ENCODE data around the gene LCORL. TPM values are rescaled to one million over a fixed set of nuclear protein-coding genes. Genes with fewer than 3 reads are reported as not detected.

LCORL gene
- total RNA-seq, 1 experiment from 2014 or later = 18.0 TPM

DNA sequence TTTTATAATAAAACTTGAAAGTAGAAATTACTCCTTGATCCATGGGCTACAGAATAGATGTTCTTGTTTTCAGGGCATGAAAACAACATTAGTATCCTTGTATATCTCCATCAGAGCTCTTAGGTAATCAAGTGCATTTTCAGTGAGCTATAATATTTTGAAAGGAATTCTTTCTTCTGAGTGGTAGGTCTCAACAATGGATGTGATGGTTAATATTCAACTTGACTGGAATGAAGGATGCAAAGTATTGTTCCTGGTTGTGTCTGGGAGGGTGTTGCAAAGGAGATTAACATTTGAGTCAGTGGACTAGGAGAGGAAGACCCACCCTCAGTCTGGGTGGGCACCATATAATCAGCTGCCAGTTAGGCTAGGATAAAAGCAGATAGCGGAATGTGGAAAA lies 100.1 kb downstream of the LCORL start:
- no peak overlapping the region for H2AFZ ChIP-seq (ENCODE audit: low read depth, low read length, poor library complexity, severe bottlenecking)
- no peaks in the 10 kb centered on the region for H4K20me1 ChIP-seq (ENCODE audit: insufficient read depth)
- H3K9me3 ChIP-seq (ENCODE audit: control insufficient read depth in 1 of 2, insufficient read depth in 1 of 2, low read depth in 1 of 2, low read length in 2 of 2) = no peaks in the 10 kb centered on the region
- DNase-seq (ENCODE audit: low read depth, low spot score) (no peak), ATAC-seq (no peak)
- no peak overlapping the region for H3K4me2 ChIP-seq (ENCODE audit: low read length)
- no peak overlapping the region for H3K9ac ChIP-seq (ENCODE audit: low read length)
- TF ChIP-seq, protein P1, sequence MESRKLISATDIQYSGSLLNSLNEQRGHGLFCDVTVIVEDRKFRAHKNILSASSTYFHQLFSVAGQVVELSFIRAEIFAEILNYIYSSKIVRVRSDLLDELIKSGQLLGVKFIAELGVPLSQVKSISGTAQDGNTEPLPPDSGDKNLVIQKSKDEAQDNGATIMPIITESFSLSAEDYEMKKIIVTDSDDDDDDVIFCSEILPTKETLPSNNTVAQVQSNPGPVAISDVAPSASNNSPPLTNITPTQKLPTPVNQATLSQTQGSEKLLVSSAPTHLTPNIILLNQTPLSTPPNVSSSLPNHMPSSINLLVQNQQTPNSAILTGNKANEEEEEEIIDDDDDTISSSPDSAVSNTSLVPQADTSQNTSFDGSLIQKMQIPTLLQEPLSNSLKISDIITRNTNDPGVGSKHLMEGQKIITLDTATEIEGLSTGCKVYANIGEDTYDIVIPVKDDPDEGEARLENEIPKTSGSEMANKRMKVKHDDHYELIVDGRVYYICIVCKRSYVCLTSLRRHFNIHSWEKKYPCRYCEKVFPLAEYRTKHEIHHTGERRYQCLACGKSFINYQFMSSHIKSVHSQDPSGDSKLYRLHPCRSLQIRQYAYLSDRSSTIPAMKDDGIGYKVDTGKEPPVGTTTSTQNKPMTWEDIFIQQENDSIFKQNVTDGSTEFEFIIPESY (IDR thresholded peaks at IDR 0.05; ENCODE audit: extremely low read depth, insufficient replicate concordance, low read length) = no peak
- TF ChIP-seq ELF1 (IDR thresholded peaks at IDR 0.05; ENCODE audit: borderline replicate concordance, low read depth) (no peak), CEBPB (IDR thresholded peaks at IDR 0.05; ENCODE audit: low read depth) (no peak), EZH2phosphoT487 (IDR thresholded peaks at IDR 0.05; ENCODE audit: borderline replicate concordance) (no peak), EGR1 (IDR thresholded peaks at IDR 0.05; ENCODE audit: low read depth) (no peak), TCF7L2 (IDR thresholded peaks at IDR 0.05; ENCODE audit: borderline replicate concordance, extremely low read depth, insufficient read depth, insufficient read length) (no peak), RAD21 (IDR thresholded peaks at IDR 0.05; ENCODE audit: low read depth) (no peak), POLR2A (IDR thresholded peaks at IDR 0.05; ENCODE audit: borderline replicate concordance, extremely low read depth, insufficient read depth, insufficient read length) (no peak), SIN3A (IDR thresholded peaks at IDR 0.05; ENCODE audit: low read depth) (no peak), ZNF274 (IDR thresholded peaks at IDR 0.05; ENCODE audit: low read depth, low read length) (no peak), ZFX (IDR thresholded peaks at IDR 0.05) (no peak), CBX3 (IDR thresholded peaks at IDR 0.05; ENCODE audit: low read depth) (no peak), POLR2AphosphoS5 (IDR thresholded peaks at IDR 0.05; ENCODE audit: low read depth, low read length) (no peak), FOSL1 (IDR thresholded peaks at IDR 0.05; ENCODE audit: low read depth) (no peak)
- TF ChIP-seq, protein P2, sequence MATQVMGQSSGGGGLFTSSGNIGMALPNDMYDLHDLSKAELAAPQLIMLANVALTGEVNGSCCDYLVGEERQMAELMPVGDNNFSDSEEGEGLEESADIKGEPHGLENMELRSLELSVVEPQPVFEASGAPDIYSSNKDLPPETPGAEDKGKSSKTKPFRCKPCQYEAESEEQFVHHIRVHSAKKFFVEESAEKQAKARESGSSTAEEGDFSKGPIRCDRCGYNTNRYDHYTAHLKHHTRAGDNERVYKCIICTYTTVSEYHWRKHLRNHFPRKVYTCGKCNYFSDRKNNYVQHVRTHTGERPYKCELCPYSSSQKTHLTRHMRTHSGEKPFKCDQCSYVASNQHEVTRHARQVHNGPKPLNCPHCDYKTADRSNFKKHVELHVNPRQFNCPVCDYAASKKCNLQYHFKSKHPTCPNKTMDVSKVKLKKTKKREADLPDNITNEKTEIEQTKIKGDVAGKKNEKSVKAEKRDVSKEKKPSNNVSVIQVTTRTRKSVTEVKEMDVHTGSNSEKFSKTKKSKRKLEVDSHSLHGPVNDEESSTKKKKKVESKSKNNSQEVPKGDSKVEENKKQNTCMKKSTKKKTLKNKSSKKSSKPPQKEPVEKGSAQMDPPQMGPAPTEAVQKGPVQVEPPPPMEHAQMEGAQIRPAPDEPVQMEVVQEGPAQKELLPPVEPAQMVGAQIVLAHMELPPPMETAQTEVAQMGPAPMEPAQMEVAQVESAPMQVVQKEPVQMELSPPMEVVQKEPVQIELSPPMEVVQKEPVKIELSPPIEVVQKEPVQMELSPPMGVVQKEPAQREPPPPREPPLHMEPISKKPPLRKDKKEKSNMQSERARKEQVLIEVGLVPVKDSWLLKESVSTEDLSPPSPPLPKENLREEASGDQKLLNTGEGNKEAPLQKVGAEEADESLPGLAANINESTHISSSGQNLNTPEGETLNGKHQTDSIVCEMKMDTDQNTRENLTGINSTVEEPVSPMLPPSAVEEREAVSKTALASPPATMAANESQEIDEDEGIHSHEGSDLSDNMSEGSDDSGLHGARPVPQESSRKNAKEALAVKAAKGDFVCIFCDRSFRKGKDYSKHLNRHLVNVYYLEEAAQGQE (IDR thresholded peaks at IDR 0.05; ENCODE audit: low read depth) = no peak
- TF ChIP-seq, protein P3, sequence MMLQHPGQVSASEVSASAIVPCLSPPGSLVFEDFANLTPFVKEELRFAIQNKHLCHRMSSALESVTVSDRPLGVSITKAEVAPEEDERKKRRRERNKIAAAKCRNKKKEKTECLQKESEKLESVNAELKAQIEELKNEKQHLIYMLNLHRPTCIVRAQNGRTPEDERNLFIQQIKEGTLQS (IDR thresholded peaks at IDR 0.05) = no peak
- TF ChIP-seq, protein P4, sequence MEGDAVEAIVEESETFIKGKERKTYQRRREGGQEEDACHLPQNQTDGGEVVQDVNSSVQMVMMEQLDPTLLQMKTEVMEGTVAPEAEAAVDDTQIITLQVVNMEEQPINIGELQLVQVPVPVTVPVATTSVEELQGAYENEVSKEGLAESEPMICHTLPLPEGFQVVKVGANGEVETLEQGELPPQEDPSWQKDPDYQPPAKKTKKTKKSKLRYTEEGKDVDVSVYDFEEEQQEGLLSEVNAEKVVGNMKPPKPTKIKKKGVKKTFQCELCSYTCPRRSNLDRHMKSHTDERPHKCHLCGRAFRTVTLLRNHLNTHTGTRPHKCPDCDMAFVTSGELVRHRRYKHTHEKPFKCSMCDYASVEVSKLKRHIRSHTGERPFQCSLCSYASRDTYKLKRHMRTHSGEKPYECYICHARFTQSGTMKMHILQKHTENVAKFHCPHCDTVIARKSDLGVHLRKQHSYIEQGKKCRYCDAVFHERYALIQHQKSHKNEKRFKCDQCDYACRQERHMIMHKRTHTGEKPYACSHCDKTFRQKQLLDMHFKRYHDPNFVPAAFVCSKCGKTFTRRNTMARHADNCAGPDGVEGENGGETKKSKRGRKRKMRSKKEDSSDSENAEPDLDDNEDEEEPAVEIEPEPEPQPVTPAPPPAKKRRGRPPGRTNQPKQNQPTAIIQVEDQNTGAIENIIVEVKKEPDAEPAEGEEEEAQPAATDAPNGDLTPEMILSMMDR (IDR thresholded peaks at IDR 0.05 in 2 of 3, conservative IDR thresholded peaks at IDR 0.05 in 1 of 3; ENCODE audit: borderline replicate concordance in 1 of 3, insufficient read depth in 1 of 3, low read depth in 2 of 3, low read length in 2 of 3) = no peak
- H3K27ac ChIP-seq (ENCODE audit: low read depth, low read length) = no peak overlapping the region
- H3K27me3 ChIP-seq (ENCODE audit: insufficient read depth, low read length) = no peaks in the 10 kb centered on the region
- RAD21 ChIA-PET (ENCODE audit: low non-redundant PET in 1 of 2, low total read pairs in 2 of 2, uncharacterized antibody in 2 of 2, unreplicated experiment in 2 of 2) = no interaction called here
- H3K9me2 ChIP-seq (ENCODE audit: insufficient read depth) = no peaks in the 10 kb centered on the region
- POLR2A ChIA-PET = no interaction called here
- no peaks in the 10 kb centered on the region for H3K4me1 ChIP-seq (ENCODE audit: control insufficient read depth in 1 of 2, insufficient read depth in 2 of 2, low read length in 2 of 2)
- no peak overlapping the region for H3K4me3 ChIP-seq (replicated peaks in 1 of 2; ENCODE audit: low read depth in 1 of 2, low read length in 2 of 2)
- CTCF ChIA-PET = no interaction called here
- BruUV-seq (replicated peaks) = no TSS peak
- H3K36me3 ChIP-seq (ENCODE audit: control insufficient read depth in 1 of 2, insufficient read depth in 2 of 2, low read length in 2 of 2) = no peaks in the 10 kb centered on the region
- H3K79me2 ChIP-seq (ENCODE audit: insufficient read depth, low read length) = no peaks in the 10 kb centered on the region
- intact Hi-C loops (cut with micrococcal nuclease) = no loop called here

Measured in HCT116 (cell line).